Upper lobe of right lung (tissue), 1 donor: ENCODE results near the gene MISP. TPM values are rescaled to one million over a fixed set of nuclear protein-coding genes. Genes with fewer than 3 reads are reported as not detected.

Experiments used
- ATAC-seq: fragments of 200-7000 bp; cut with Tn5 transposase; one replicate; pipeline ENCODE4 v1.9.1; 2020; ENCODE audit warnings: mild to moderate bottlenecking, moderate library complexity
- DNase-seq: peaks from one replicate; pipeline ENCODE4 v3.0.0-alpha.2; 2020
- H3K27ac ChIP-seq: fragments of 200-600 bp; one replicate; pipeline ENCODE4 v1.8.0; 2022
- H3K27me3 ChIP-seq: fragments of 200-600 bp; one replicate; pipeline ENCODE4 v1.8.0; 2022; ENCODE audit warnings: mild to moderate bottlenecking
- H3K36me3 ChIP-seq: fragments of 200-600 bp; one replicate; pipeline ENCODE4 v1.8.0; 2022
- H3K4me1 ChIP-seq: fragments of 200-600 bp; one replicate; pipeline ENCODE4 v1.8.0; 2022
- H3K4me3 ChIP-seq: fragments of 200-600 bp; one replicate; pipeline ENCODE4 v1.8.0; 2022; ENCODE audit warnings: mild to moderate bottlenecking
- H3K9me3 ChIP-seq: fragments of 200-600 bp; one replicate; pipeline ENCODE4 v1.8.0; 2022
- CTCF ChIP-seq: fragments of 200-600 bp; IDR thresholded peaks from one replicate; pipeline ENCODE4 v1.8.0; 2022; ENCODE audit warnings: antibody characterized with exemption
- intact Hi-C: fragments of 100-400 bp; cut with DNase I; formaldehyde crosslinking; loops from one replicate; pipeline ENCODE4 v1.11.0; 2022
- total RNA-seq: library from RNA; stranded (reverse); fragmentation: NEBNext Ultra II Directional; extraction: Animal tissue kit (Norgen Biotek cat#: 25700); gene quantifications from one replicate; pipeline ENCODE4 v1.2.1, GENCODE V29; 2021
- donor health status: DM: no; HTN: yes; CAD: no; lungs with severe emphysema.

MISP gene
- total RNA-seq, 1 donor from 2014 or later, result 15.9 TPM

- peak; percentile 72 for ATAC-seq
- intact Hi-C loops, result no loop called here
- Histone ChIP-seq H3K4me3 (peak overlapping the region; percentile 46), H3K9me3 (no peaks in the 10 kb centered on the region), H3K4me1 (peaks cover 31% of the 10 kb centered on the region), H3K27me3 (no peaks in the 10 kb centered on the region), H3K27ac (peak overlapping the region; percentile 84), H3K36me3 (no peaks in the 10 kb centered on the region)
- TF ChIP-seq CTCF, result no peak
- DNase-seq, result no peak
Observed at GRCh38 chr19:784541-784940, 33.6 kb downstream of the MISP start.

- no peak for TF ChIP-seq CTCF
- Histone ChIP-seq H3K9me3 (no peaks in the 10 kb centered on the region), H3K27me3 (no peaks in the 10 kb centered on the region), H3K4me3 (no peak overlapping the region), H3K27ac (peak overlapping the region; percentile 33), H3K4me1 (peaks cover 22% of the 10 kb centered on the region), H3K36me3 (no peaks in the 10 kb centered on the region)
- no peak for DNase-seq
- ATAC-seq, result no peak
- intact Hi-C loops, result no loop called here
Observed at GRCh38 chr19:787536-787935, 36.6 kb downstream of the MISP start.

GRCh38 chr19:788686-788982, 37.7 kb downstream of the MISP start:
- Histone ChIP-seq H3K36me3 (no peaks in the 10 kb centered on the region), H3K27ac (peak overlapping the region; percentile 76), H3K9me3 (no peaks in the 10 kb centered on the region), H3K27me3 (no peaks in the 10 kb centered on the region), H3K4me1 (peaks cover 15% of the 10 kb centered on the region), H3K4me3 (no peak overlapping the region)
- TF ChIP-seq CTCF, result no peak
- ATAC-seq (no peak), DNase-seq (no peak)
- intact Hi-C loops, result no loop called here

- no peak for TF ChIP-seq CTCF
- Histone ChIP-seq H3K36me3 (no peaks in the 10 kb centered on the region), H3K27me3 (no peaks in the 10 kb centered on the region), H3K9me3 (no peaks in the 10 kb centered on the region), H3K27ac (peak overlapping the region; percentile 76), H3K4me3 (no peak overlapping the region), H3K4me1 (peaks cover 15% of the 10 kb centered on the region)
- intact Hi-C loops, result no loop called here
- DNase-seq (no peak), ATAC-seq (no peak)
Observed at GRCh38 chr19:788983-789700, 38.2 kb downstream of the MISP start.

- H3K4me3 ChIP-seq, result no peak overlapping the region
- peaks cover 15% of the 10 kb centered on the region for H3K4me1 ChIP-seq
- no peak for TF ChIP-seq CTCF
- no peaks in the 10 kb centered on the region for H3K9me3 ChIP-seq
- H3K27ac ChIP-seq, result peak overlapping the region; percentile 76
- intact Hi-C loops, result no loop called here
- DNase-seq (no peak), ATAC-seq (no peak)
- no peaks in the 10 kb centered on the region for H3K27me3 ChIP-seq
- no peaks in the 10 kb centered on the region for H3K36me3 ChIP-seq
Observed at GRCh38 chr19:789701-790060, 38.8 kb downstream of the MISP start.
